Stimulated activated CD8-positive, alpha-beta memory T cell treated with anti-CD3 and anti-CD28 coated beads, Interleukin-15, amount 100 ng/mL, for 48 hours (primary cell): Measurements from ENCODE around the gene TMEM236.
"Not testable (repeated sequence)": the region's sequence is repeated elsewhere in the genome, so short reads cannot be mapped to it uniquely, and the experiment has no call there.

ENCODE experiments used
- DNase-seq, 2 donors: peaks; one replicate each; pipeline ENCODE4 v3.0.0-alpha.2; 2020; ENCODE audit warnings: low read depth in 2 of 2

The TMEM236 gene, protein sequence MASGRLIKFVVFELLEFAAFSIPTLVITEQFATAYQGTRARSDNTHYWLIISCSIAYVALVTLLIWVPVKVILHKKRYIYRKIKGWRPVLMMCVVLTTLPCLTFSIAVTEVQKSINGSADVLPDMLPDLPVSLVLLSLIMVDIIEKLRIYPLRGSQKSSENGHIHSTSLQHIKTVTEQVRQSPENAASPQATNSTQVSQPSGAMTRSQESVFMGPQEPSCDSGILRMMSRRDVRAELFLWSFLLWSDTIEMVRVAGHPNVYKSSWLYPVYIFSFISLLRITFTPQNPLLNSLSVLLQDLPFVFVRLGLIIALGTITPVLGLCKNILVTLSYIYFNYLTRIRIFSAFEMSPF

DNA sequence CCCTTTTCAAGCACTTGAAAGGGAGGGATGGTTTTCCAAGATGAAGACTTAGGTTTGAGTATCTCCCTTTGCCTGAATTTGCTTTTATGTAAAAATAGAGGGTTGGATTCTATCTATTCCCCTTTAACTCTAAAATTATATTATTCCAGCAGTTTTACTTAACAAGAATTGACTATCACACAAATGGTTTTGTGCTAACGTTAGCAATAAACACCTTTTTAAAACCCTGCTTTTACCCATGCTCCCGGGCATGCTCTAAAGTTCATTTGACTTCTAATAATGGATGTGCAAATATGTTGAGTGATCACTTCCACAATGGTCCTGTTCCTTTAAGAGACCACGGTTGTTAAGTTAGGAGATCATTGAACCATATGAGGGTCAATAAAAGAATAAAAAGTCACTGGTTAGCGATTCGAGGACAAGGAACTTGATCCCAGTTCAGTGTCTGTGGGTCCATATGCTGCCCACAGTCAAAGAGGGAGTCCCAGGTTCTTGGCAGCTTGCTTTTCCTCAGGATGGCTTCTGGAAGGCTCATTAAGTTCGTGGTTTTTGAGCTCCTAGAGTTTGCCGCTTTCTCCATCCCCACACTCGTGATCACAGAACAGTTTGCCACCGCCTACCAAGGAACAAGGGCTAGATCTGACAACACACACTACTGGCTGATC, at the start of gene TMEM236:
Gene TMEM236 (plus strand): TSS at position 421 of the 665 bp plus-strand sequence. CDS start 95 bp downstream, at position 516.
- DNase-seq: no peak

DNA sequence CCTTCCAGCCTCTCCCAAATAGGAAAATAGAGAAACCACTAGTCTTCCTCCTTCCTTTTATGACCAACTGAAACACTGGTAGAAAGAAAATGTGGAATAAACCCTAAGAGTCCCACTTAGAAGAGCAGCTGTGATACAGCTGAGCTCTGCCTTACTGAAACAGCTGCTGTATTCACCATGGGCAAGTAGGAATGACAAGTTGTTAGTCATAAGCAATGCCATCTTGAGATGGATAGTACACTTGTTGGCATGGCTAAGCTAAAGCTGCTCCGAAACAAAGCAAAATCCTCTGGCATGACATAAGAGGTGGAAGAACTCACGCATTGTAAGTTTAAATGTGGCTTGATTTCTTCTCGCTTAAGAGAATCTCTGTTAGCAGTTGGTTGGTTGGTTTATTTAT, 48.3 kb upstream of the TMEM236 start:
- DNase-seq: no peak

DNA sequence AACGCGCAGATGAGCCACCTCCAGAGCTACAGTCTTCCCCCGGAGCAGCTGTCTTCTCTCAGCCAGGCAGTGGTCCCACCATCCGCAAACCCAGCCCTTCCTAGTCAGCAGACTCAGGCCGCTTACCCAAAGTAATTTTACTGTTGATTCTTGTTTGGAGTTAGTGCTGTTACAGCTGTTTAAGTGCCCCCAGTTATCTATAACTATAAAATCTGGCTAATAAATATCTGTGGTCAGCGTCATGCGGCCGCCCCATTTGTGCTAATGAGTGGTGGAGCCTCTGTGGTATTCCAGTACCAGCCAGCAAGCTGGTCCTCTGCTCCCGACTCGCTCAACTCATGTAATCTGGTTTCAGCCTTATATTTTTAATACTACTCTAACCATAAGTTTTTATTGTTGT, 43.2 kb upstream of the TMEM236 start:
- no peak for DNase-seq

DNA sequence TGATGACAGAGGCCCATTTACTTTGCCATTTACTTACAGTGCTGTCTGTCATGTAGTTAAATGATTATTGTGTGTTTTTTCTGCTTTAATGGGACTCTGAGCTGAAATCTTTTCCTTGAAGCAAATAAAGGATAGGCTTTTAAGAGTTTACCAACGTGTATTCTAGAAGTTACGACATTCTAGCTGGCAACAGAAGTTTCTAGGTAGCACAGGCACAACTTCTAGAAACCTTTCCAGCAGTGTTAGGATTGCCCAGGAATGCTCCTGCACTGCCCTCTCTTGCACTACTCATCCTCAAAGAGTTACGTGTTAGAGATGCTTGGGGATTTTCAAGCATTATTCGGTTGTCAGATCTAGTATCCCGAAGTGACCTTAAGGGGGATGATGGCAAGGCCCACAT, 42.5 kb upstream of the TMEM236 start:
- no peak for DNase-seq

DNA sequence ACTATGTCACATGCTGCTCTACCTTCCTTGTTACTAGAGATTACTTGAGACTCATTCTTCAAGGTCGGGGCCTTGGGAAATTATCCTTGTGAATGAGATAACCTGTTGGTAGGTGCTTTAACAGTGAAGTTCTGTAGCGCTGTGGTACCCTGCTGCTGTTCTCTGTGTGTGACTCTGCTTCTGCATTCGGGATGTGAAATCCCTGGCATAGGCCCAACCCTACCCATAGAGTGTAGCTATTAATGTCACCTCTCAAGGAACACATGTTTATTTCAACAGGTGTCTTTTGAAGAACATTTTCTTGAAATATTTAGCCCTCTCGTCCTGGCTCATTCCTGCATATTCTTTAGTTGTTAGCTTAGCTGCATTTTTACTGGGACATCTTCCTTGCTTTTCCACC, 41.8 kb upstream of the TMEM236 start:
- DNase-seq: no peak

DNA sequence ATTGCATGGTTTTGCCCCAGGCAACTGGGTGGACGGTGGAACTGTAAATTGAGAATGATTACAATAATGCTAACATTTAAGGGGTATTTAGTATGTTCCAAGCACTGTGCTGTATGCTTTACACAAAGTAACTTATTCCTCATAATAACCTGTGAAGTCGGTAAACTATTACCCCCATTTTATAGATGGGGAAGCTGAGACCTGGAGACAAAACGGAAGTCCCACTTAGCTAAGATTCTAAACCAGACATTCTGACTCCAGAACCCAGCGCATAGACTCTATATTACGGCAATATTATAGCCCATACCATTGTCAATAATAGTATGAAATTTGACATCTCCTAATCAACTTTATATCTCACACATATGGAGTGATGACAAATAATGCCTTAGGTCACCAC, 39.9 kb upstream of the TMEM236 start:
- no peak for DNase-seq

DNA sequence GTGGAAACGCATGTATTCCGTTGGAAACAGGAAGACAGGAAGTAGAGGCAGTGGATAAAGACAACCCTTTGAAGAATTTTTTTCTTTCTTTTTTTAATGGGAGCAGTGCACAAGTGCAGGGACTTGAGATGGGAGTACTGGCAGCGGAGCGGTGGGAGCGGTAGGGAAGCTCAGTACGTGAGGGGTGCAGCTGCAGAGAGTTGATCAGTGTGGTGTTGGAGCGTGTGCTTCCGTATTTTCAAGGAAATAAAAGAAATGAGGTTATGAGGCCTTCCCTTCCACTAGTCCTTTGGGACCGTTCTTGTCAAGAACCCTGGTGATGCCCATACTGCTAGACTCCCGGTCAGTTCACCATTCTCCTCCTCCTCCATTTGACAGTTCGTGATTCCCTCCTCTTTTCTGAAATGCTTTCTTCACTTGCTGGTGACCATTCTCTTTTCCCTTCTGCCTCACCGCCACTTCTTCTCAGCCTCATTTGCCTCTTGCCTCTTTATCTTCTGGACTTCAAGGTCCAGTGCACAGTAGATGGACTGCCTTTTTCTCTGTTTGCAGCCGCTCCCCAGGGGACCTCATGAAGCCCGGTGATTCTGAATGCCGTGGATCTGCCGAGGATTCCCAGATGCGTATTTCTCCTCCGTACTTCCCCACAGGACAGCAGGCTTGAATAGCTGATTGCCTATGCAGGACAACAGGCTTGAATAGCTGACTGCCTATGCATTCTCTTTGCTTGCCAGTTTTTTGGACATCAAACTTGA, 39.1 kb upstream of the TMEM236 start:
- DNase-seq: no peak

DNA sequence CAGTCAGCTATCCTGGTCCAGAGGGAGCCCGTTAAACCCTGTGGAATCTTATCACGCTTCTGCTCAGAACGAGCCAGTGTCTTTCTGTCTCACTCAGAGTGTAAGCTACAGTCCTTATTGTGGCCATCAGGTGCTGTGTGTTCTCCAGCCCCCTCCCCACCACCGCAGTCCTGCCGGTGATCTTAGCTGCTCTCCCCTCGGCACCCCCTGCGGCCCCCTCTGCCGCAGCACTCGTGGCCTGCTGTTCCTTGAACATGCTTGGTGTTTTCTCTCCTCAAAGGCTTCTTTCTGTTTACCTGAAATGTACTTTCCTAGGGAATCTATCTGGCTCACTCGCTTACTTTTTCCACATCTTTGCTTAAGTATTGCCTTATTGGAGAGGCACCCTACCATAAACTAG, 38.2 kb upstream of the TMEM236 start:
- no peak for DNase-seq

DNA sequence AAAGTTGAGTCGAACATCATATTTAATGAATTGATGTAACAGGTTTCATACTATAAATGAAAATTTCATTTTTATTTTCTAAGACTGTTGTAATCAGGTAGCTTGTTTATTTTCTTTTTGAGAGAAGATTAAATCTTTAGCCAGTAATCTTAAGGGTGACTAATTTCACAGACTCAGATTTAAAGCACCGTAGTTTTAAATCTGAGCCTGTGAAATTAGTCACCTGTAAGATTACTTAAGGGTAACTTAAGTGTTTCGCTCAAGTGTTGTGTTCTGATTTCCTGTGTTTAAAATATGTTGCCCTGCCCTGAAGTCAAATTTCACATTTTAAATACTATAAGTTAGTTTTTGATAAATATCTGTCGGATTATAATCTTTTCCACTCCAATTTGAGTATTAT, 35.8 kb upstream of the TMEM236 start:
- DNase-seq: no peak

DNA sequence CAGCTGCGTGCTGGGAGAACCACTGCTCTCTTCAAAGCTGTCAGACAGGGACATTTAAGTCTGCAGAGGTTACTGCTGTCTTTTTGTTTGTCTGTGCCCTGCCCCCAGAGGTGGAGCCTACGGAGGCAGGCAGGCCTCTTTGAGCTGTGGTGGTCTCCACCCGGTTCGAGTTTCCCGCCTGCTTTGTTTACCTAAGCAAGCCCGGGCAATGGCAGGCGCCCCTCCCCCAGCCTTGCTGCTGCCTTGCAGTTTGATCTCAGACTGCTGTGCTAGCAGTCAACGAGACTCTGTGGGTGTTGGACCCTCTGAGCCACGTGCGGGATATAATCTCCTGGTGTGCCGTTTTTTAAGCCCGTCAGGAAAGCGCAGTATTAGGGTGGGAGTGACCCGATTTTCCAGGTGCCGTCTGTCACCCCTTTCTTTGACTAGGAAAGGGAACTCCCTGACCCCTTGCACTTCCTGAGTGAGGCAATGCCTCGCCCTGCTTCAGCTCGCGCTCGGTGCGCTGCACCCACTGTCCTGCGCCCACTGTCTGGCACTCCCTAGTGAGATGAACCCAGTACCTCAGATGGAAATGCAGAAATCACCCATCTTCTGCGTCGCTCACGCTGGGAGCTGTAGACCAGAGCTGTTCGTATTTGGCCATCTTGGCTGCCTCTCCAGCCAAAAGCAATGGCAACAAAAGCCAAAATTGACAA, 29.5 kb upstream of the TMEM236 start:
- not testable (repeated sequence) for DNase-seq

DNA sequence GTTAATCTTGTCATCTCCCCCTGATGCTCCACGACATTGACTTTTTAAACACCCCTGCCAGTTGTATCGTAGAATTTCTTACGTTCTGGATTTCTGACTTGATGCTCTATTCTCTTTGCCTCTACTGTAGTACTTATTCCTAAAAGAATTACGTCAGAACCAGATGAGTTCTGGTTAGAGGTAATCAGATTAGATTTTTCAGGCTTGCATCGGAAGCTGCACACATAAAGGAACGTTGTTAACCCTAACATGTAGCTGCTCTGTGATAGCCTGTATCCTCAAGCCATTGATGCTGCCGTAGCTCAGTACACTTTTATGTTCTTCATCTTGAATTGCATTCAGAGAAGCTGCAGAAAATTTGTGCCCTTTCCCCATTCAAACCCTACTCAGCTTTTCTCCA, 26.3 kb upstream of the TMEM236 start:
- DNase-seq: no peak

DNA sequence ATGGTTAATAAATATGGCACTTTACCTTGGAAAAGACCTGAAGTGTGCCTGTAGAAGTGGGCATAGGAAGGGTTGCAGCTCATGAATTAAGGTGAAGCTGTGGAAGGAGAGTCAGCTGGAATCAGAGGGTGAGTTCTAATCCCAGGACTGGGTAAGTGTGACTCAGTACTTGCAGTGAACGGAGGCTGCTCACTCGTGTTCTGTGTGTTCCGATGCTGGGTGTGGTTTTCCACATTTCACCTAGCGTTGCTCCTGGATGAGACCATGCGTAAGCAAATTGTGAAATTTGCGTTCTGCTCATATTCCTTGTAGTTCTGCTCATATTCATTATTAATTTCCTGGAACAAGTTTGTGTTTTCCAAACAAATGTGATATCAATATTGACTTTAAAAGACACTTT, 22.4 kb upstream of the TMEM236 start:
- DNase-seq: no peak

DNA sequence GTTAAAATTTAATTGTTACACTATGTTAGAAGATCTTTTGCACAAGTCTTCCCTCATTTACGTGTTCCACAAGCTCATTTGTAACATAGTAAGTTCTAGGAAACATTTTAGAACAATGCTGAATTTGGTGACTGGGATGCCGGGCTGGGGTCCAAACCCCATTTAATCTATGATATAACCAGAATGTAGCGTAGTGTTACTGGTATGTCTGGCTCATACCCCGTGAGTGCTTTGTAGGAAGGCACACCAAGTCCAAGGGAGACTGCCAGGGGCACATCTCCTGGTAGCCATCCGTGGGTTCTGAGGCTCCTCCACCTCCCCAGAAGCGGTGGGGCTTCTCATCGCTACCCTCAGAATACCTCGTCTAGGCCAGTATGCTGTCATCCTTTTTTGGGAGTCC, 21.3 kb upstream of the TMEM236 start:
- no peak for DNase-seq

DNA sequence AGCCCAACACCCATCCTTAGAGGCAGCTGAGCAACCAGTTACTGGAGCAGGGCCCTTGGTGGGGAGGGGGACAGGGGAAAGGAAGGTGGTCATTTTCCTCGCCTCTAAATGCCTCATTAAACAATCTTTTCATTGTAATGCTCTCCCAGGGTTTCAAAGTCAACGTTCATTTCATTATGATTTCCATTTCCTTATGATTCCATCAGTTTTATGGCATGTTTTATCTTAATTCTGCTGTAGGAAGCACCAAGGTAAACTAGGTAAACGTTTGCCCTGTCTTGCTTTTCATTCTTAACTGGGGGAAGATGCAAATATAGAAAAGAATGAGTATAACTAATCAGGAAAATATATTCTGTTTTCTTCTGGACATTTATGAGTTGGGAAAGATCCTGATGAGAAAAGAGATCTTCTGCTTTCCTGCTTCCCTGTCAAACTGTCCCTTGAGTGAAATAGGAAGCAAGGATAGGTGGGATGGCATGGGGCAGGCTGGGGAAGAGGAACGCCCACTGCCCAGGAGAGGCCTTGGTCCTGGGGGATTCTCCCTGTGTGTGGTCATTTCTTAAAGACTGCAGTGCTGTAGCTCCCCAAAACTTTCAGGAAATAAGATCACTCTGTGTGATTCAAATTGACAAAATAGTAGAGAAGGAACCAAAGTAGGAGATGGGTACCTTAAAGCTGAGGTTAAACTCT, 20.5 kb upstream of the TMEM236 start:
- DNase-seq: no peak

DNA sequence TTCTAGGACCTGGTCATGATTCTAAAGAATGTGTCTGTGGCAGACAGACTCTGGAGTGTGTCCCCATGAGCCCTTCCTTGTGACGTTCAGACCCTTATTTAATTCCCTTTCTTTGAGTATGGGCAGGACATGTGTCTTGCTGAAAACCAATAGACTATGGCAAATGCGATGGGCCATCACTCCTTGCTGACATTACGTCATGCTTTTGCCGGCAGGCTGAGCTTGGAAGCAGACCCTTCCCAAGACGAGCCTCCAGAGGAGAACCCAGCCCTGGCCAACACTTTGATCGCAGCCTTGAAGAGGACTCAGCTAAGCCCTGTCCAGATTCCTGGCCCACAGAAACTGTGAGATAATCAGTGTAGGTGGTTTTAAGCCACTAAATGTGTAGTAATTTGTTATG, 18.4 kb upstream of the TMEM236 start:
- DNase-seq: no peak

DNA sequence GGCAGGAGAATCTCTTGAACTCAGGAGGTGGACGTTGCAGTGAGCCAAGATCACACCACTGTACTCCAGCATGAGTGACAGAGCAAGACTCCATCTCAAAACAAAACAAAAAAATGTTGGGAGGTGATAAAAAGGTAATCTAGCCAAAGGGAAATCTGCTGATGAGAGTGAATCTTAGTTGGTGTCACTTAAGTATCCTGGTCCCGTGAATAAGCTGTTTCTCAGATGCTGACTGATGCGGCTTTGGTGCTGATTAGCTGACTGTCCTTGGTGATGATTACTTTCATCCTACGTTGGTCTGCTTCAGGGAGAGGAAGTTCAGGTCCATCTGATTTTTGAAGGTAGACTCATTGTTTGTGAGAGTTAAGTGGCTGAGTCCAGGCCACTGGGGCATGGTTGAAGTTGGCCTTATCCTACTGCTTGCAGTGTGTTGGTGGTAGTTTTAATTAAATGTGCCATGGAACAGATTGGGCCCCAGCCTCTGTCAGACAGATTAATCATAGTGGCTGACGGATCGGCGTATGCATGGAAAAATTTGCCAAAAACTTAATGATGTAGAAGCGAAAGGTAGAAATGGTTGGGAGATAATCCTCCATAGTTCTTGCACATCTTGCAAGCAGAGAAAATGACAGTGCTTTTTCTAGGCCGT, 17.4 kb upstream of the TMEM236 start:
- no peak for DNase-seq

DNA sequence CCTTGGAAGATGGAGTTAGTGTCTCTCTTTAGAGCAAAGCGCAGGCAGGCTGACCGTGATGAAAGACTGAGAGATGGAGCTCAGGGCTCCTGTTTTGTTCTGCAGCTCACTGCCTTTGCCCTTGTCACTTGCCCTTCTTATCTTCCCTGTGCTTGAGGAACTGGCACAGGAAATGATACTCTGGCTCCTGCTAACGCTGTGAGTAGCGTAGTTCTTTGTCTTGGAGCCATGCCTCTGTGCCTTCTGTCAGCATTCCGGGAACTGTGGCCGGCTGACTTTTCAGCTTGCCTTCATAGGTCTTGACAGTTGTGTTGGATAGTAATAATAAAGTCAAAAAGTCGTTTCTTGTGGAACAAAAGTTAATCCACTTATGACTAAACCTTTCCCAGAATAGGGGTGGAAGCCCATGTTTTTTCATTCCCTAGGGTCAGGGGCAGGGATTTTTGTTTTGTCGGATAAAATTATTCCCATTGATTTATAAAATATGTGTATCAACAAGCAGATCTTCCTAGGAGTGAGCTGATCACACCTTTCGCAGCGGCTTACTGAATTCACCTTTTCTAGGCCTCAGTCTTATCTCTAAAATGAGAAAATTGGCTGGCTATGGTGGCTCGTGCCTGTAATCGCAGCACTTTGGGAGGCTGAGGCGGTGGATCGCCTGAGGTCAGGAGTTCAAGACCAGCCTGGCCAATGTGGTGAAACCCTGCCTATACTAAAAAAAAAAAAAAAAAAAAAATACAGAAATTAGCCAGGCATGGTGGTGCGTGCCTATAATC, 16.6 kb upstream of the TMEM236 start:
- no peak for DNase-seq

DNA sequence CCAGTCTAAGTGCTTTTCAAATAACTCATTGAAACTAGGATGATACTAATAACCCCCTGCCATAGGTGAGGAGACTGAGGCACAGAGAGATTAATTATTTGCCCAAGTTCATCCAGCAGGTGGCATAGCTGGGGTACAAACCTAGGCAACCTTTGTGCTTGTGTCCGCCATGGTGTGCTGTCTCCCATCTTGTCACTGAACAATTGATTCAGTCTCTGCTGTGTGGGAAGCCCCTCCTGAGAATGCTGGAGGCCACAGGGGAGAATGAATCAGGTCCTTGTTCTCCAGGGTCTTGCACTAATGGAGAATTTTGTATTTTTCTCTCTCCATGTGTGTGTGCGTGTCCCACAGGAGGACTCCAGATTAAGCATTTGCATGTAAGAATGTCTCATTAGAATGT, 15.8 kb upstream of the TMEM236 start:
- DNase-seq: no peak

DNA sequence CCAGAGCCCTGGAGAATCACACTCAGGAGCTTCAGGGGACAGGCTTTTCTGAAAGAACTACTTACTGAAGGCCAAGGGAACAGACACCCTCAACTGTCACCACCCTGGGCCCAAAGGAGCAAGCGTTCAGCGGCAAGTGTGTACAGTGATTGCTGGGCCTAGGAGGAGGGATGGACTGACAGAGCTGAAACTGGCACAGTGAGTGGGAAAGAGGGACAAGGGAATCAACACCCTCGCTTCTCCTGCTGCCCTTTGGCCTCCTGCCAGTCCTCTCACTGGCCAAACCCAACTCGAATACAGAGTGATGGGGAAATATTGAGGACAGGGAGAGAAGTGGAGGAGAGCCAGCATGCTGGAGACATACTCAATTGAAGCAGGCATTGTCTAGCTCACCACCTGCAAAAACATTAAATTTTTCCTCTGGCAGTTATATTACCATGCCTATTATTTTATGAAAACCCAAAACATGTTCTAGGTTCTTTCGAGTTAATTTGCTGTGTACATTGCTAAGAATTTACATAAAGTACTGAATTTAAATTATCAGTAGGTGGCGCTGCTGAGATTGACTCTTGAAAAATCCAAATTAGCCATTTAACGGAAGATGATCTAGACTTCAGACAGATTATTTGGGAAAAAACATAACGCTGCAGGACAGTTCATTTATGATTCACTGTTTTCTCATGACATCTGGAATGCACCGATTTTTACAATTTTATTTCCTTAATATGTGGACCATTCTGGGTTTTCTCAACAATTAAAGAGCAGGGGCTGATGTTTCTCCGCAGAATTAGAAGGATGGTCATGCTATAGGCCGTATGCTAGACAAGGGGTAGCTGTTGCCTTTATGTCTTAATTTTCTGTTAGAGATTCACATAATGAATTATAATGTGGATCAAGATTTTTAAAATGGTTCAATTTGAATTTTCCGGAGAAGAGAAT, 14.7 kb upstream of the TMEM236 start:
- no peak for DNase-seq
